ENCODE measurements around the gene MDM2. TPM values are rescaled to one million over a fixed set of nuclear protein-coding genes. Genes with fewer than 3 reads are reported as not detected.
A peak's percentile ranks its signal among the peaks of the same experiment; 100 is the strongest.

MDM2 gene
- total and polyA plus RNA-seq, 10 of the 15 experiments (the other 5 are each of a cell fraction or from before 2014, with no cell fraction given) = 48.2 to 174 (median 85.0) TPM

DNA sequence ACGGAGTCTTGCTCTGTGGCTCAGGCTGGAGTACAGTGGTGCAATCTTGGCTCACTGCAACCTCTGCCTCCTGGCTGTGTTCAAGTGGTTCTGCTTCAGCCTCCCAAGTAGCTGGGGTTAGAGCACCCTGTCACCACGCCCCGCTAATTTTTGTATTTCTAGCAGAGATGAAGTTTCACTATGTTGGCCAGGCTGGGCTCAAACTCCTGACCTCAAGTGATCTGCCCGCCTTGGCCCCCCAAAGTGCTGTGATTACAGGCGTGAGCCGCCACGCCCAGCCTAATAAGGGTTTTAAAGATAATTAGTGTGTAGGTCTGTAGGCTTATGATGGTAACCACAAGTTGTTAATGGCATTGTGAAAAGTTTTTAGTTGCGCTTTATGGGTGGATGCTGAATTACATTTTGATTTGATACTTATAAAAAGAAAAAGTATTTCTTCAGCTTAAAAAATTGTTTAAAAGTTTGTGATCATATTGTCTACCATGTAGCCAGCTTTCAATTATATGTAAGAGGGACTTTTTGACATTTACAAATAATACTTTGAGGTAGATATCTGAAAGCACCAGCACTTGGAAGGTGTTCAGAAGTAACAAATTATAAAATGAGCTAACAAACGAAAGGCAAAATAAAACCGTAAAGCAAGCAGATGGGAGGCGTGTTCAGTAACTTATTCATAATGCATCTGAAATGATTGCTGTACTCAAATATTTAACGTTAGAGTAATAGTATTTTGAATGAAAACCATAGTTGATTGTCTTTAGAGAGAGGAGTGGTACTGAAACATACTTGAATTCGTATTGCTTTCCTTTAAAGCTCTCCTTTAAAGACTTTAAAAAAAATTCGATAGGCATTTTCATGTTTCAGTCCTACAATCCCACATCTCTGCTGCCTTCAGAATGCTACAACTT, 37.1 kb downstream of the MDM2 start:
- H3K9ac ChIP-seq (ENCODE audit: control insufficient read depth, insufficient read depth, low read length) = no peak overlapping the region
- H3K79me2 ChIP-seq (ENCODE audit: control insufficient read depth, insufficient read depth, low read length) = no peaks in the 10 kb centered on the region
- RAD21 ChIA-PET (ENCODE audit: unreplicated experiment) = interaction anchor here (0.6 to 0.9 kb wide), 2 partner anchors 16 to 1489 kb away, joined by 3 to 4 read pairs; no protein-coding TSS in a partner anchor
- no peaks in the 10 kb centered on the region for H4K20me1 ChIP-seq (ENCODE audit: control insufficient read depth, insufficient read depth)
- H3K4me1 ChIP-seq (ENCODE audit: control insufficient read depth, insufficient read depth, low read length) = no peaks in the 10 kb centered on the region
- no peaks in the 10 kb centered on the region for H3K27me3 ChIP-seq (replicated peaks in 1 of 2; ENCODE audit: control insufficient read depth in 2 of 2, insufficient read depth in 2 of 2, low read length in 1 of 2)
- WGBS (ENCODE audit: insufficient coverage, insufficient replicate concordance, low lambda C conversion rate, missing lambda C conversion rate) = 90% methylated on average over 14 of the region's 14 CpGs
- no TSS peak for BruUV-seq (replicated peaks)
- no peak overlapping the region for H3K4me3 ChIP-seq
- POLR2A ChIA-PET = interaction anchor here (1.4 kb wide), 1 partner anchor 99 kb away, joined by 3 read pairs; the partner anchor contains the start of gene SLC35E3
- peak; percentile 20 for ATAC-seq
- H3K4me2 ChIP-seq (ENCODE audit: control insufficient read depth, insufficient read depth) = no peak overlapping the region
- intact Hi-C loops (cut with micrococcal nuclease; ENCODE audit: unreplicated experiment) (loop anchor here (10.0 kb wide), 1 partner anchor 400 kb away; no protein-coding TSS in a partner anchor), in situ Hi-C loops (cut with MboI) (no loop called here)
- CTCF ChIA-PET = interaction anchor here (0.6 to 1.9 kb wide), 9 partner anchors 8 to 227 kb away, joined by 3 to 11 read pairs (median 4); no protein-coding TSS in a partner anchor
- SMC1A ChIA-PET (ENCODE audit: uncharacterized antibody, unreplicated experiment) = interaction anchor here (1.0 to 4.5 kb wide), 6 partner anchors 9 to 32 kb away, joined by 3 to 15 read pairs (median 4); no protein-coding TSS in a partner anchor
- peaks cover 4 to 19% of the 10 kb centered on the region in 2 experiments for H3K36me3 ChIP-seq (ENCODE audit: control insufficient read depth in 2 of 2, insufficient read depth in 2 of 2, low read length in 1 of 2)
- no peak for FAIRE-seq
- H2AFZ ChIP-seq (ENCODE audit: control insufficient read depth, low read depth, low read length) = no peak overlapping the region
- H3K9me3 ChIP-seq (replicated peaks; ENCODE audit: control insufficient read depth, insufficient read depth, low read length) = no peaks in the 10 kb centered on the region
- no peak overlapping the region for H3K27ac ChIP-seq (ENCODE audit: control insufficient read depth, insufficient read depth)
- DNase-seq (ENCODE audit: low read depth, low spot score) = no peak
- TF ChIP-seq TBL1XR1 (IDR thresholded peaks at IDR 0.05; ENCODE audit: low read depth, low read length) (no peak), RBBP5 (conservative IDR thresholded peaks at IDR 0.05) (no peak), ZBED1 (IDR thresholded peaks at IDR 0.05; ENCODE audit: borderline replicate concordance) (no peak), SRF (IDR thresholded peaks at IDR 0.05; ENCODE audit: low read depth in 2 of 2, low read length in 2 of 2) (no peak), TARDBP (IDR thresholded peaks at IDR 0.05; ENCODE audit: borderline replicate concordance) (no peak), KLF5 (IDR thresholded peaks at IDR 0.05; ENCODE audit: partially characterized antibody) (no peak), POLR2AphosphoS5 (IDR thresholded peaks at IDR 0.05; ENCODE audit: low read length) (peak; percentile 84; the same call in 1 of the 2 replicates), SMAD5 (IDR thresholded peaks at IDR 0.05; ENCODE audit: low read depth) (no peak; the same call in 1 of the 2 replicates), RUNX3 (IDR thresholded peaks at IDR 0.05; ENCODE audit: low read length) (0 out of 2 replicates have a peak, but pooled peaks have one; percentile 7), POLR2A (IDR thresholded peaks at IDR 0.05; ENCODE audit: low read depth, low read length) (no peak), ATF7 (IDR thresholded peaks at IDR 0.05; ENCODE audit: low read depth) (no peak), E4F1 (IDR thresholded peaks at IDR 0.05; ENCODE audit: borderline replicate concordance, partially characterized antibody) (no peak)
- TF ChIP-seq, protein P1, sequence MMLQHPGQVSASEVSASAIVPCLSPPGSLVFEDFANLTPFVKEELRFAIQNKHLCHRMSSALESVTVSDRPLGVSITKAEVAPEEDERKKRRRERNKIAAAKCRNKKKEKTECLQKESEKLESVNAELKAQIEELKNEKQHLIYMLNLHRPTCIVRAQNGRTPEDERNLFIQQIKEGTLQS (IDR thresholded peaks at IDR 0.05; ENCODE audit: borderline replicate concordance, extremely low read depth, low read depth, low read length) = no peak
- TF ChIP-seq, protein P2, sequence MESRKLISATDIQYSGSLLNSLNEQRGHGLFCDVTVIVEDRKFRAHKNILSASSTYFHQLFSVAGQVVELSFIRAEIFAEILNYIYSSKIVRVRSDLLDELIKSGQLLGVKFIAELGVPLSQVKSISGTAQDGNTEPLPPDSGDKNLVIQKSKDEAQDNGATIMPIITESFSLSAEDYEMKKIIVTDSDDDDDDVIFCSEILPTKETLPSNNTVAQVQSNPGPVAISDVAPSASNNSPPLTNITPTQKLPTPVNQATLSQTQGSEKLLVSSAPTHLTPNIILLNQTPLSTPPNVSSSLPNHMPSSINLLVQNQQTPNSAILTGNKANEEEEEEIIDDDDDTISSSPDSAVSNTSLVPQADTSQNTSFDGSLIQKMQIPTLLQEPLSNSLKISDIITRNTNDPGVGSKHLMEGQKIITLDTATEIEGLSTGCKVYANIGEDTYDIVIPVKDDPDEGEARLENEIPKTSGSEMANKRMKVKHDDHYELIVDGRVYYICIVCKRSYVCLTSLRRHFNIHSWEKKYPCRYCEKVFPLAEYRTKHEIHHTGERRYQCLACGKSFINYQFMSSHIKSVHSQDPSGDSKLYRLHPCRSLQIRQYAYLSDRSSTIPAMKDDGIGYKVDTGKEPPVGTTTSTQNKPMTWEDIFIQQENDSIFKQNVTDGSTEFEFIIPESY (IDR thresholded peaks at IDR 0.05) = peak; percentile 78; the same call in 1 of the 2 replicates
- TF ChIP-seq, protein P3, sequence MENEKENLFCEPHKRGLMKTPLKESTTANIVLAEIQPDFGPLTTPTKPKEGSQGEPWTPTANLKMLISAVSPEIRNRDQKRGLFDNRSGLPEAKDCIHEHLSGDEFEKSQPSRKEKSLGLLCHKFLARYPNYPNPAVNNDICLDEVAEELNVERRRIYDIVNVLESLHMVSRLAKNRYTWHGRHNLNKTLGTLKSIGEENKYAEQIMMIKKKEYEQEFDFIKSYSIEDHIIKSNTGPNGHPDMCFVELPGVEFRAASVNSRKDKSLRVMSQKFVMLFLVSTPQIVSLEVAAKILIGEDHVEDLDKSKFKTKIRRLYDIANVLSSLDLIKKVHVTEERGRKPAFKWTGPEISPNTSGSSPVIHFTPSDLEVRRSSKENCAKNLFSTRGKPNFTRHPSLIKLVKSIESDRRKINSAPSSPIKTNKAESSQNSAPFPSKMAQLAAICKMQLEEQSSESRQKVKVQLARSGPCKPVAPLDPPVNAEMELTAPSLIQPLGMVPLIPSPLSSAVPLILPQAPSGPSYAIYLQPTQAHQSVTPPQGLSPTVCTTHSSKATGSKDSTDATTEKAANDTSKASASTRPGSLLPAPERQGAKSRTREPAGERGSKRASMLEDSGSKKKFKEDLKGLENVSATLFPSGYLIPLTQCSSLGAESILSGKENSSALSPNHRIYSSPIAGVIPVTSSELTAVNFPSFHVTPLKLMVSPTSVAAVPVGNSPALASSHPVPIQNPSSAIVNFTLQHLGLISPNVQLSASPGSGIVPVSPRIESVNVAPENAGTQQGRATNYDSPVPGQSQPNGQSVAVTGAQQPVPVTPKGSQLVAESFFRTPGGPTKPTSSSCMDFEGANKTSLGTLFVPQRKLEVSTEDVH (IDR thresholded peaks at IDR 0.05; ENCODE audit: low read depth, partially characterized antibody) = no peak

Data from GM12878 (cell line).